Measurements from ENCODE around the gene GCNT2.

GRCh38 chr6:10658910-10659698 is 138.0 kb downstream of the GCNT2 start:
- no peak for TF ChIP-seq CTCF (IDR thresholded peaks at IDR 0.05)
- no peak for TF ChIP-seq POLR2A (IDR thresholded peaks at IDR 0.05)

Measured in Peyer's patch (tissue), 4 donors.